Activated CD4-positive, CD25-positive, alpha-beta regulatory T cell treated with anti-CD3 and anti-CD28 coated beads, Interleukin-2, amount 50 U/mL, for 72 hours (primary cell): ENCODE measurements around the gene PCDH17.

Source experiments
- DNase-seq: peaks from one replicate; pipeline ENCODE4 v3.0.0; 2021

Gene PCDH17

DNA sequence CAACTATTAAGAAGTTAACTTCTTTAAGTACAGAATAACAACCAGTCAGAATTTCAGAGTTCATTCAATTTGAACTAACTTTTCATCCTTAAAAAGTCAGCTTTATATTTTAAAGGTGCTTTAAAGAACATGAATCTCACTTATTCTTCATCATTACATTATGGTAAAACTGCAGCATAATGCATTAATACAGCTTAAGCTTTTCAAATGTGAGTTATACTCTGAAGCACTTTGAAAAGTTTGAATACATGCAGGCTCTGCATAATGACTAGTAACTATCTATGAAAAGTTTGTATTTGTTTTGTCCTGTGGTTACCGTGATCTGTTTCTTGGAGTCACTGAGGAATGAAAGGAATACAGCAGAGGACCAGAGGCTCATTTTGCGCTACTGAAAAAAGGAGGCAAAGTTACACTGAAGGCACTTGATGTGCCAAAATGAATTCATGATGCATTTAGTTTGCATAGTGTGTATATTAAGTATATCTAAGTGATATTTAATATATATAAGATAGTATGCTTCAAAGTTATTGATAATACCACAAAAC is 4.1 kb downstream of the PCDH17 start:
- no peak for DNase-seq

DNA sequence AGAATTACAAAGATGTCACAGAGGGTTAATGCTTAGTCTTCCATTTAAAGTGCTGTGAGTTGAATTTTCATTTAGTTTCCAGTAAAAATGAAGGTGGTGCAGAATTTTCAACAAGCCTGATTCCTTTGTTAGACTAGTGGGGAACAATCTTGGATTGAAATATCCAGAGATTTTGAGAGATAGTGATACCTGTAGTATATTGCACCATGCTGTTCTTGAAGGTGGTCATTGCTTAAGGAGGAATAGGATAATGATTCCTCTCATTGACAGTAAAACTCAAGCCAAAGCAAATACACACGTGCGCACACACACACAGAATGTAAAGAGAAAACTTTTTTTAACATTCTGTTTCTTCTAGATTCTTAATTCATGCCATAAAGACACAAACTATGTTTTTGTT is 5.3 kb downstream of the PCDH17 start:
- DNase-seq, result no peak

DNA sequence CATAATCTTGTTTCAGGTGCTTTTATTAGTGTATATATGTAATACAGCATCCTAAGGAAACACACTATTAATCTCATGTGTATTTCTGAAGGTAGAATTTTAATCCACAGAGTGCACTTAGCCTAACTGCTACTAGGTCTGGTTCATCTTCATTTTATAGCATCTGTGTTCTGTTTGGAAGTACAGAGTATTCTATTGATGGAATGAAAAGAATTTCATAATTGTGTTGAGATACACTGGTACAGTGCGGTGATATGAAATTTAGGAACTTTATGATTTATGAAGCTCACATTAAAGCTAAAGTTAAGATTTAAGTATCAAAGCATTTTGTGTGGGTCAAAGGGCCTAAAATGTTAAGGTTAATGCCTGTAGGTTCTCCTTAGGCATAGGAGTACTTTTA is 6.0 kb downstream of the PCDH17 start:
- DNase-seq, result no peak

DNA sequence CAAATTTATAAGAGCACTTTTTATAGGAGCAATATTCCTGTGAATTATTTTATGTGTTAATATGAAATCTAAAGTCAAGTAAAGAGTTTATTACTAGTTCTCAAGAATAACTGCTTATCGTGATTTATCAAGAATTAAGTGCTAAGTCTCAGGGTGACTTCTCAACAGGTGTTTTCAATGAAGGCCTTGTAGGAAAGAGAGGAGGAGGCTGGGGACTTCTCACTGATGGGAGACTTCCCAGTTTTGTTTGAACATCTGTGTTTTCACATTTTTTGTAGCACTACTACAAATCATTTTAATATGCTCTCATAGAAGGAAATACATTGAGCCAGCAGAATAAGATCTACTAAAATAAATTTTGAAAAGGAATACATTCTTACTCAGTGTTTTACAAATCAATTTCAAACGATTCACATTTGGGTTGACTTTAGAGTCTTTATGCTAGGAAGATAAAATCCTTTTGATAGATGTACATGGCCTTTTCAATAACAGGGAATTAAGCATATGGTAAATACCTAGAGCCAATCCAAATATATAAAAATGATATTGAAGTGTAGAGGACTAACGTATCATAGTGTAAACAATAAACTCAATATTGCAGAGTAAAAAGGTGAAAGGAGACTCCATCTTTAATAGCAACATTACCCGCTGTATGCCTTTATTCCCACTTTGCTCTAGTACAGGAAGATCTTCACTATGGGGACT is 6.8 kb downstream of the PCDH17 start:
- DNase-seq, result no peak

DNA sequence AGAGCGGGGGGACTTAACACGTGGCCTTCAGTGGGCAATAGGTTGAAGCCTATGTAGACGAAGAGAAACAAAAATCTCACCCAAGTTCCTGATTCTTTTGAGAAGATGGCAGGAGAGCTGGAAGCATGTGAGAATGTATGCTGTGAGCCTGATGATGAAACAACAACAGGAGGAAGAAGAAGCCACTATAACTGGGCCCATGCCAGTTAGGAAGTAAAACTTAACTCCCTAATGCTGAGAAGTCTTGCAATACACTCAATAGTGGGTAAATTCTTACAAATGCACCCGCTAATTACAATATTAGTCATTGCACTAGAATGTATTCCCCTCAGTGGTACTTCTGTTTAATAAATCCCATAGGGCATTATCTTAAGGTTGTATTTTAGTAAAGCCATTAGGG is 9.1 kb downstream of the PCDH17 start:
- DNase-seq, result no peak

DNA sequence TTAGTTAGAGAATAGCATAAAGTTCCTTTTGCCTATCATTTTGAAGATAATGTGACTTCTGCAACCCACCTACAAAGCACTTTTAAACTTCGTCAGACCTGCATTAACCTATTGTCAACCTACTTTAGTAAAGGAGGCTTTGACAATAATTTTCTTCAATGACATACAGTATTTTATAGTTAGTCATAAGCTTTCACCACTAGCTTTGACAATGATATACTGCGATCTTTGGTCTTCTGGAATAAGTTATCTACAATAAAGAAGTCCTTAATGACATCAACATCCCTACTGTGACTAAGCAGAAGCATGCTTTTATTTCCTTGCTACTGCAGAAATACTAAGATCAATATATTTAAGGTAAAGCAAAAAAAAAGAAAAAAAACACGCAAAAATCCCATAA is 9.5 kb downstream of the PCDH17 start:
- DNase-seq, result no peak

DNA sequence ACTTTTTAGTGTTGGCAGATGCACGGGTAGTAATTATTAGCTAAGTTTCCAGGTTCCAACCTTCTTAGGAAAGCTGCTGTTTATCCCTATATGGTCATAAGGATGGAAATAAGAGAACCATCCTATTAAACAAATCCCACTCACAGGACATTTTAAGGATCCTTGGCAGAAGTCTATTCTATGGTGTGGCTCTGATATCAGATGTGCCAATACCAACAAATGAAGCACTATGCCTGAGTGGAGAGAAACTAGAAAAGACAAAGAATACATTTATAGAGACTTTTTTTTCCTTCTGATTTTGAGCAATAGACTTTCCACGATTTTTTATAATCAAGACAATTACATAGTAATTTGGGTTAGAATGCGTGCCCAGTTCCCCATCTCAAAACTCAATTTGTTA is 12.6 kb downstream of the PCDH17 start:
- DNase-seq, result no peak

DNA sequence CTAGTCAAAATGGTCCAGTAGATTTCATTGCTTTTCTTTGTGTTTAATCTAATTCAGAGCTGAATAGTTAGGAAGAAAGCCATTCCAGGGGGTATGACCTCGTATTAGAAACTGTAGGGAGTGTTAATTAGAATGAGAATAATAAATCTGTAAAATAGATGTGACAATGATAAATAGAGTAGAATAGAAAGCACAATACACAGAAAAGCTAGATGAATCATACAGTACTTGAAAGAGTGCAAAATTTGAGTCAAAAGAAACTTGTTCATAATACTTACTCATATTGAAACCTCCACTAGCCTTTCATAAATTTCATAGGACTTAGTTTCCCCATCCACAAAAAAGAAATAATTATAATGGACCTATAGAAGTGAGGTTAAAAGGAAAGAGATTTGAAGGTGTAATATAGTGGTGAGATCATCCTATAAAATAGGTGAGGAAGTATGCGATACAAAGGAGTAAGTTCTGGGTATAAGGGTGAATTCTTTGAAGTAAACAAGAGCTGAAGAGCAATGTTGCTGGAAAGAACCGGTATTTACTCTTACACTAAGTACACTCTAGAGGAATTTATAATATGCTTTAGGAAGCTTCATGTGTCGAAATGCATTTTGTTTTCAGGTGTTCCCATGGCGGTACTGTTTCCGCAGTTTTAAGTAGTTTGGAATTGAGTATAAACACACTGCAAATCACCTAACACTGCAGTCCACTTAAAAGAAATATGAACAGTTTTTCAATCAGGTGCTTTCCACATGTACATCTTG is 21.9 kb downstream of the PCDH17 start:
- no peak for DNase-seq

DNA sequence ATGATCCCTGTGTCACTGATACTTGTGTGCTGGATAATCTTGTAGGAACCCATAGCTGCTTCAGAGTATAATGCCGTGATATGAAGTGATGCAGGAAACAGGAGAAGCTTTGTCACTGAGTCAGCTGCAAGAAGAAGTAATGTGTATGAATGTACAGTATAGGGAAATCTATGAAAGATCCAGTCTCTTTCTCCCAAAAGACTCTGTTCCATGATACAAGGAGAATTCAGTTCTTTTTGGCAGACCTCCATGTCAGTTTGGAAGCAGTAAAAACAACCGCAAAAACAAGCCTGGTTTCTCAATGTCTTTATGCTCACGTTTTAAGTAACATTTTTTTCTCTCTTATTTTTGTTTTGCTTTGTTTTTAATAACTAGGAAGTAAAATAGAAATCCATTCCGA is 33.9 kb downstream of the PCDH17 start:
- DNase-seq, result no peak

DNA sequence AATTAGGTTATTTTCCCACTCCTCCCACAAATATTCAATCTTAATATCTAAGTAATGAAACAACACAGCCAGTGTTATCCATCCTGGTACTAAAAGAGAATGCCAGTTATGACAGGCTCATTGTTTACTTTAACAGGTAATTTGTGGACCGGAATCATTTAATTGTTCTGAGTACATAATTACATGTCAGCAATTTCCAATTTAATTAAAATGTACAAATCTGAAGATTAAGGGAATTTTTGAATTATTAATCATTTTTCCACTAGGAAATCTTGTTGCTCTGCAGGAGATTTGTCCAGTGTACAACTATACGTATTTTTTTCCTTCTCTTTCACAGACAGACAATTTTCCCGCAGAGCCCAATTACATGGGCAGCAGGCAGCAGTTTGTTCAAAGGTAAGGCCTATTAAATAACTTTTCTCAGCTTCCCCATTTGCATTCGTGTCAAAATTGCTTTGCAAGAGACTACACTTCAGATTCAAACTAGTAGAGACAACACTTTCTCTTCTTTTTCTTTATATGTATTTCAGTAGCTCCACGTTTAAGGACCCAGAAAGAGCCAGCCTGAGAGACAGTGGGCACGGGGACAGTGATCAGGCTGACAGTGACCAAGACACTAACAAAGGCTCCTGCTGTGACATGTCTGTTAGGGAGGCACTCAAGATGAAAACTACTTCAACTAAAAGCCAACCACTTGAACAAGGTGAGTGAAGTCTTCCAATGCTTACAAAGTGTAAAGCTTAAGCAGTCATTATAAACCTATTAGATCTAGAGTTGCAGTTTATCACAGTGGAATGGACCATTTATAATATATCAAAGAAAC is 34.8 kb downstream of the PCDH17 start:
- no peak for DNase-seq

DNA sequence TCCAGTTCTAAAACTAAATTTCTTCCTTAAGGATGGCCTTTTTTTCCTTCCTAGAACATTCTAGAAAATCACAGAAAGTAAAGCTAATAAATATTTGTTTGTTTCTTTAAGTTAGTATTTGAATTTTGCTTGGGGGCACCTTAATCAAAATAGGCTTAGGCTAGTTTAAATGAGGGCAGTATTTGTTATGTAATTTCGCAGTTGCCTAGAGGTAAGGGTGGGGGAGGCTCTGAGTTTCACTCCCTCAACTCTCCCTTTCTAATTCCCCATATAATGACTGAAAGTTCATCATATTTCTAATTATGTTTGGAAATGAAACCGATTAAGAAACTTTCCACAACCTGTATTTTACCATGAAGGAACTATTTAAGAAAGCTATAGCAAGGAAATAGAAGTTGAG is 40.6 kb downstream of the PCDH17 start:
- no peak for DNase-seq

DNA sequence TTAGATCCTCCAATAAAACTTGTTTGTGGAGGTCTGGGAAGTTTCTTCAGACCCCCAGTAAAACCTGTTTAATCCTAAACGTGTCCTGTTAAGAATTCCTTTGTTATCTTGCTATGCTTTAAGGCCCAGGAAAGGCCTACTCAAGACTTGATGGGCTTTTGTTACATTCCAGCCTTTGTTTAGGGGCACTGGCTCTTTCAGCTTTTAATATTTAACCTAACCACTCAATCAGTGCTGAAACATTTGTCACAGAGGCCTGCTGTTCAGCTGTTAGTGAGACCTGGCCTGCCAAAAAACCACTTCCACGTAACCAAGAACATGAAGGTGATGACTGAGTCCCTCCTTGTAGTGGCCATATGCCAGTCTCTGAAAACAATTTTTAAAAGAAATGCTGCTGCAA is 41.7 kb downstream of the PCDH17 start:
- DNase-seq, result no peak

DNA sequence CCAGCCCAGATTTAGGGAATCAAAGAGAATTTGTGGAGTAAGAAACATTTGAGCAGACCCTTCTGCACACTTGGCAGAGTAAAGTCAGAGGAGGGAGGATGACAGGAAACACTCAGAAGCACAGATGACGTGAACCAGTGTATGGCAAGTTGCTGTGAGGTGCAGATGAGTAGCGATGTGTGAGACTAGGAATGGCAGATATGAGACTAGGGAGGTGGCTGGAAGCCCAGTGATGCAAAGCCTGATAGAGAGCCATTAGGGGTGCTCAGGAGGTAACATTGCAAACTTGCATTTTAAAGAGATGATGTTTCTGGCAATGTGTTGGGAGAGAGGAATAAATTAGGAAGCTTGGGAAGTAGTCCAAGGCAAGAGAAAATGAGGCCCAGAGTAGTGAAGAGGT is 44.0 kb downstream of the PCDH17 start:
- no peak for DNase-seq

DNA sequence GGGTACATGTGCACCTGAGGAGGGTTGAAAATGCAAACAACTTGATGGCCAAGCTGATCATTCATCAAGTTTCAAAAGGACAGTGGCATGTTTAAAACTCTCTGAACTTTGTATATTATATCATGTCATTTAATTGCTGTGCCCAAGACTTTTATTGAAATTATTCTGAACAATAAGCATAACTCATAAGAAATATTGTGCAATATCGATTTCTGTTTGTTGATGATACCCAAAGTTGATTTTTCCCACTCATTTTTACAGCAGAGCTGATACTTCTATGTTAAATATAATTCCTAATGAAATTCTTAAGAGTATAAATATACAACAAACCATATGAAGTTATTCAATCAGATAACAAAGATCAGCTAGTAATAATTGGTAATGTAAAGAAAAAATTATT is 49.1 kb downstream of the PCDH17 start:
- no peak for DNase-seq

DNA sequence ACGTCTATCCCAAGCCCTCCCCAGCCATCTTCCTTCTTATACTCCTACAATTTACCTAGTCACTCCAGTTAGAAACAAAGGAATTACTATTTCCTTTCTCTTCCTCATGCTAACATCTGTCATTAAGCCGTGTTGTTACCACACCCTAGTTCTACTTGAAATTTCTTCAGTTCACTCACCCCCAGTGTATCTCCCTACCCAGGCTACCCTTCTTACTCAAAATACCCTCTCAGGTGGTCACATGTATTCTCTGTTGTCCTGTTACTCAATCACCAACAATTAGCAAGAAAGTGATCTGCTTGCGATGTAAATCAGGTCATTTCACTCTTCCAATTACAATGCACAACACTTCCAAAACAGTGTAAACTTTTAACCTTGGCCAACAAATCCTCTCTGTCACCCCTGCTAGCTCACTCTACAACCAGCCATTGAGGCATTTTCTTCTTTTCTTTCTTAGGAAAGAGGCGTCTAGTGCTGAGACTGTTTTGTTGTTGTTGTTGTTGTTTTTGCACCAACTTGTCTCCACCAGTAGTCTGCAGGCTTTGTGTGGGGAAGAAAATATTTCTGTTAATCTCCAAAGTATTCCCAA is 50.7 kb downstream of the PCDH17 start:
- no peak for DNase-seq

DNA sequence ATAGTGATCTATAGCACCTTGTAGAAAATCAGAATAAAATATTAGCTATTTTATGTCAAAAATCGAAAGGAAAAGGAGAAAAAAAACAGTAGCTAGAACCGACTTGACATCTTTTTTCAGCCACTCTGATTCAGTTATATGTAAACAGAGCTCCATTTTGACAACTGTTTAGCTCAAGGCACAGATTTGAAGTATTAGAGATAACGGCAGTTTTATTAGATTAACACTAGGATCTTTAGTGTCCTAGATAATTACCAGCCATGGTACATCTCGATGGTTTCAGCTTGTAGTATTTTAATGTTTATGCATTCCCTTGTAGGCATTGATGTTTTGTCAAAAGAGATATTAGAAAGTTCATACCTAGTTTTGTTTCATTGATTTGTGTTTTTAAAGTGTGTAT is 67.3 kb downstream of the PCDH17 start:
- no peak for DNase-seq

DNA sequence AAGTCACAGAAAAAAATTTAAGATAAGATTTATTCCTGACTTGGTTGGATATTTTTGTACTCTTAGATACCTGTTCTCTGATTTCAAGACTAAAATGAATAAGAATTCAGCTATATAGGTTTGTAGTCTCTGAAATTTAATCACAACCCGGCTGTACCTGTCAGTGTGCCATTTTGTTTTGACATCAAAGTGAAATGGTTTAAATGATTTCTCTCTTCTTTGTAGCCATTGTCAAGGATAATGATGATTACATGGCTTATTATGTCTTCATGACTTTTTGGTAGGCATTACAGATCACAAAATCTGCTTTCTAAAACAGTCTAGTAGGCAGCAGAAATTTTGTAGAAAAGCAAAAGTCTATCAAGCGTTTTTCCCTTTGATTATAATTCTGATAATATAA is 72.5 kb downstream of the PCDH17 start:
- DNase-seq, result no peak

DNA sequence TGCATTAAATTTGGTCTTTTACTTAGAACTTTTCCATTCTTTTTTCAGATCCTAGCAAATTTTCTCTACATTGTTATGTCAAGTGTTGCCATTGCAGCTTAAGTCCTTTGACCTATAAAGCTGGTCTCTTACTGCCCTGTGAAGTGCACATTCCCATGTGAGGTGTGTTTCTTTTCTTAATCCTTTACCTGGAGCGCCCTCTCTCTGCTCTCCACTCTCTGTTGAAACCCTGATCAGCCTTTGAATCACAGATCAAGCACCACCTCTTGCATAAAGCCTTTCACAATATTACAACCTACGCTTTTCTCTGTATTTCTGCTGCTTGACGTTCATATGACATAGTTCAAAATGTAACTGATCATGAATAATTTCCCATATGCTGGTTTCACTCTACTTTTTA is 84.8 kb downstream of the PCDH17 start:
- no peak for DNase-seq

DNA sequence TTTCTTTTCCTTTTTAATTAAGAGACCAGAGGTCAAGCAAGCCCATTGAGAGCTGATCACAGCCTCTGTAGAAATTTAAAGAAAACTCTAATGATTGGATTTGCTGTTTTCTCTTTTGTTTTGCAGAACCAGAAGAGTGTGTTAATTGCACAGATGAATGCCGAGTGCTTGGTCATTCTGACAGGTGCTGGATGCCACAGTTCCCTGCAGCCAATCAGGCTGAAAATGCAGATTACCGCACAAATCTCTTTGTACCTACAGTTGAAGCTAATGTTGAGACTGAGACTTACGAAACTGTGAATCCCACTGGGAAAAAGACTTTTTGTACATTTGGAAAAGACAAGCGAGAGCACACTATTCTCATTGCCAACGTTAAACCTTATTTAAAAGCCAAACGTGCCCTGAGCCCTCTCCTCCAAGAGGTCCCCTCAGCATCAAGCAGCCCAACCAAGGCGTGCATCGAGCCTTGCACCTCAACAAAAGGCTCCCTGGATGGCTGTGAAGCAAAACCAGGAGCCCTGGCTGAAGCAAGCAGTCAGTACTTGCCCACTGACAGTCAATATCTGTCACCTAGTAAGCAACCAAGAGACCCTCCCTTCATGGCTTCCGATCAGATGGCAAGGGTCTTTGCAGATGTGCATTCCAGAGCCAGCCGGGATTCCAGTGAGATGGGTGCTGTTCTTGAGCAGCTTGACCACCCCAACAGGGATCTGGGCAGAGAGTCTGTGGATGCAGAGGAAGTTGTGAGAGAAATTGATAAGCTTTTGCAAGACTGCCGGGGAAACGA is 93.1 kb downstream of the PCDH17 start:
- DNase-seq, result no peak

DNA sequence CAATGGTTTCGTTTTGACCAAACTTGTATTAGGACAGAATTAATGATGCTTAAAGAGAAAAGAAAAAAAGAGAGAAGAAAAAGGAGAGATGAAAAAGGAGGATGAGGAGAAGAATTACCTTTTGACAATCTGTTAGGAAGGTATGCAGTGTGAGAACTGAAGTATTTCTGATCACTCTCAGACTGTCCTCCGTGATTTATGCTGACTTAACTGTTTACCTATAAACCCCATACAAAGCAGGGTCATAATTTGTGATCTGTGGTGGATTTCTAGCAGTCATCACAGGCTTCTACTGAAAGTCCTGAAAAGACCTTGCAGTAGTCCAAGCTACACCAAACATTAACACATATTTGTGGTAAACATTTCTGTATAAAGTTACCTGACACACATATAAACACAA is 93.9 kb downstream of the PCDH17 start:
- no peak for DNase-seq

DNA sequence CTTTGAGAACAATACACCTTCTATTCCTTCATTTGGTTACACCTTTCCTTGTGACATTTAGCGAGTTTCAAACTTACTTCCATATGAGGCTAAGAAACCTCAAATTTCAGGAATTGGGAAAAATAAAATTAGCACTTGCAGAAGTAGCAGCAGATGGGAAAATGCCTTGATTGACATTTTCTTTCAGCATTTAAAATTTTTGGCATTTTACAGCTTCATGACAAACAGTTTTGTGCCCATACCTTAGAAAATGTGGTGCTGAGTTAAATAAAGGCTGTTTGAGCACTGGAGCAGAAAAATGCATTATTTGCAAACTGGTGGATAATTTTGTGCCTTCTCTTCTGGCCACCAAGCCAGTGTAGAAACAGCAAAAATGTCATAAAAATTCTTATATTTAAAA is 95.4 kb downstream of the PCDH17 start:
- no peak for DNase-seq

DNA sequence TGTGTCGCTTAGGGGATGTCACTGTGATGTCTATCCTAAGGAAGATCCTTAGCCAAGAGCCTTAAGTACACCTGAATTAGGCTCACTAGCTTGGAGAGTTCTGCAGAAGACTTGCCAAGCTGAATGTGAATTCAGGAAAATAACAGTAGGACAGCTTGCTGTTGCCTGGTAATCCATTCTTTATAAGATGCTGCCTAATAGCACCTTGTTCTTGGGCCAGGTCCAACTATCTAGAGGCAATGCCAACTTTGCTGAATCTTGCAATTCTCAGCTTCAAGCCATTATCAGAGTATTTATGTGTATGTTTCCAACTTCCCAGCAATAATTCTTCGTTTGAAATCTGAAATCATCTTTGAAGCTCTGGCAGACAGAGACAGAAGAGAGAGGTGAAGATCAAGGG is 102.8 kb downstream of the PCDH17 start:
- DNase-seq, result no peak
